ENCODE results near the gene PRDX2.

Gene PRDX2

GRCh38 chr19:12792051-12792852, 9.3 kb downstream of the PRDX2 start:
- DNase-seq = peak; percentile 42 to 92 (median 63)

GRCh38 chr19:12791345-12792050, 10.1 kb downstream of the PRDX2 start, which contains the start of gene JUNB:
JUNB (plus strand) TSS chr19:12791486; CDS start chr19:12791772, 286 bp downstream.
- DNase-seq = peak; percentile 93 to 98 (median 97)

DNA sequence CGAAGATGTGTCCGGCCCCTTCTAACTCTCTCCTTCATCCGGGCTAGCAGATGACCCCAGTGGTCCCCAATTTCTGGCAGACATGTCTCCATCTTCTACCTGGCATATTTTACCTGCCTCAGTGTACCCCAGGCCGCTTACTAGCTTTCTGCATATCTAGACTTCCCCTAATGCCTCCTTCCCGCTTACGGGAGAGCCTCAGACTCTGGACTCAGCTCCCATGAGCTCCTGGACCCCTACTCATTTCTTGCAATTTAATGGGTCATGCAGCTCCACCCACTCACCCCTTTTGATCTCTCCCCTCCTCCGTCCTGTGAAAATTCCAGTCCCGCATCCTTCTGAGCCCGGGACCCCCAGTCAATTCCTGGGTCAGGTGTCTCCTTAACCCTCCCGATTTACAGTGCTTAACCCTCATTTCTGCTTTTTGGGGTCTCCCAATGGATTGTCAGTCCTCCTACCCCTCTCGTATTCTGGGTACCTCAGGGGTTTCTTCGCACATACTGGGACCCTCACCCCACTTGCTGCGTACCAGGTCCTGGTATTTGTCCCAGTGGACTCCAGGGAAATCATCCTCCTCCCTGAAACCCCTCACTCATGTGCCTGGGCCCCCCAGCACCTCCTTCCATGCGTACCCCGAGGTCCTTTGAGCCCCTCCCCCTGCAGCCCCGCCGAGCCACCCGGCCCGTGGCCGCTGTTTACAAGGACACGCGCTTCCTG, 10.8 kb downstream of the PRDX2 start:
- no peak for DNase-seq

- peak; percentile 81 to 98 (median 89) for DNase-seq
Measured at GRCh38 chr19:12789904-12790619, 11.5 kb downstream of the PRDX2 start.

- DNase-seq = peak in 2 of 5 experiments; percentile 28 to 38
Measured at GRCh38 chr19:12789098-12789903, 12.3 kb downstream of the PRDX2 start.

- peak in 3 of 5 experiments; percentile 45 to 63 (median 53) for DNase-seq
Measured at GRCh38 chr19:12788682-12789097, 12.9 kb downstream of the PRDX2 start.

- DNase-seq = no peak
Measured at GRCh38 chr19:12788042-12788681, 13.4 kb downstream of the PRDX2 start.

- DNase-seq = no peak
Measured at GRCh38 chr19:12787458-12787857, 14.1 kb downstream of the PRDX2 start.

DNA sequence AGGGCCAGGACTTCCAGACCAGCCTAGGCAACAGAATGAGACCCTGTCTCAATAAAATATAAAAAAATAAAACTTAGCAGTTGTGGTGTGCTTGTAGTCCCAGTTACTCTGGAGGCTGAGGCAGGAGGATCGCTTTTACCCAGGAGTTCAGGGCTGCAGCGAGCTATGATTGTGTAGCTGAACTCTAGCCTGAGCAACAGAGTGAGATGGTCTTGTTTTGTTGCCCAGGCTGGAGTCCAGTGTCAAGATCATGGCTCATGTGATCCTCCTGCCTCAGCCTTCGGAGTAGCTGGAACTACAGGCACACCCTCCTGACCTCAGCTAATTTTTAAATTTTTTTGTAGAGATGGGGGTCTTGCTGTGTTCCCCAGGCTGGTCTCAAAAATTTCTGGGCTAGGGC, 14.6 kb downstream of the PRDX2 start:
- DNase-seq = no peak

DNA sequence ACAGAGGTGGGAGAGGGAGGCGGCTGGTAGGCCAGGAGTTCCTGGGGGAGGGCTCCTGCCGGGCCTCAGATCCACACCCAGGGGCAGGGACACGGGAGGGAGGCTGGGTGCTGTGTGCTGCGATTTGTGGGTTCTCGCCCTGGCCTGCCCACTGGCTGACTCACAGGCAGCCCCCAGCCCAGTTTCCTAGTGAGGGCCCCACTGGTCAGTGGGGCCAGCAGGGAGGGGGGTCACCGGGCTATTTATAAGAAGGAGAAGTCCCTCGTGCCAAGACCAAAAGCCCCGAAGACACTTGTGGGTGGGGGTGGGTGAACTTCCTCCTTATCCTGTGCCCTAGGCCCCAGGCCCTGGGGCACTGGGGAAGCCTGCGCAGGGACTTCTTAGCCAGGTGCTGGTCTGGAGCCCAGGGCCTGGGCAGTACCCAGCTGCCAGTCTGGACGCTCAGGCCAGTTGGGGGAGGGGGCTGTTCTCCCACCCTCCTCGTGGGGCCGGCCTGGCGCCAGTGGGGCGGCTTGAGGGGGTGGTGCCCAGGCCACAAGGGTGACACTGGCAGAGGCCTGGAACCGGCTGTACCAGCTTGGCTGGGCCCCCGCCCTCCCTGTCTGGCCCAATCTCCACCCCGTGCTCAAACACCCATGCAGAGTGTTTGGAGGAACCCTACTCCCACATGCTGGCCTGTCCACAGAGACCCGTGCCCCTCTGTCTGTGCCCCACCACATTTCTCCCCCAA, 15.3 kb downstream of the PRDX2 start:
- no peak for DNase-seq

DNA sequence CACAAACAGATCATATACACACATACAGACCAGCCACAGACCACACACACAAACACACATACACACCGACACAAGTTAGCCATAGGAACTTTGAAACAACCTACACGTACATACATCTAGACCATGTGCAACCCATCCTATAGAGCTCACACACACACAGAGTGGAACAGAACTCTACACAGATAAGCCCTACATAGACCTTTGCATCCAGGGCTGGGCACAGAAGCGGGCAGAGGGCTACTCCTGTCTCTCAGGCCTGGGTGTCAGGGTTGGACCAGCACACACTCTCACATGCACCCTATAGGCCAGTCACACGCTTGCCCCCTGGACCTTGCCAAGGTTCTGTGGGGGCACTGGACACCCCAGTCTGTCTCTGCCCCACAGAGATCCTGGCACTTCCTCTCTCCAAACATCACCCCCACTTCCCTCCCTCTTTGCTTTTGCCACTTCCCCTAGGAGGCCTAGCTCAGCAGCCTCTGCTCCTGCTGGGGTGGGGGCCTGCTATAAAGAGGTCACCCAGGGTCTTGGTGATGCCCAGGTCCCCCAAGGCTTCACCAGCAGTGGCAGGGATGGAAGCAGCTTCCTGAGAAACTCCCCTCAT, 16.1 kb downstream of the PRDX2 start:
- no peak for DNase-seq

DNA sequence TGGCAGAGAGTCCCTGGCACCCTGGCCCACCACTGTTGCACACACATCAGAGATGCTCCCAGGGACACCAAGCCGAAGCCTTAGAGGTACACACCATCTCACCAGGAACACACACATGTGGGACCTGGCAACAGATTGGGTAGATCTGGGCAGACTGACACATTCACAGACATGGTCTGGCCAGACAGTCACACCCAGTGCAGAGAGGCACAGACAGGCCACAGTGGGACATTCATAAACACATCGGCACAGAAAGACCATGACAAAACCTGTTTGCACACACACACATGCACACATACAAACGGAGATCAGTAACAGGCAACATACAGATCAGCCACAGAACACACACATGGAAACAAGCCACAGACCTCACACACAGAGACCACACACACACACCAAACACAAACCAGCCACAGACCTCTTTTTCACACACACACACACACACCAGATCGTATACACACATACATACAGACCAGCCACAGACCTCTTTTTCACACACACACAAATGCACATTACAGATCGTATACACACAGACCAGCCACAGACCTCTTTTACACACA, 16.6 kb downstream of the PRDX2 start:
- DNase-seq = peak in 2 of 5 experiments; percentile 74 to 95

GRCh38 chr19:12784394-12784870, 17.2 kb downstream of the PRDX2 start:
- peak in 1 of 5 experiments; percentile 86 for DNase-seq

DNA sequence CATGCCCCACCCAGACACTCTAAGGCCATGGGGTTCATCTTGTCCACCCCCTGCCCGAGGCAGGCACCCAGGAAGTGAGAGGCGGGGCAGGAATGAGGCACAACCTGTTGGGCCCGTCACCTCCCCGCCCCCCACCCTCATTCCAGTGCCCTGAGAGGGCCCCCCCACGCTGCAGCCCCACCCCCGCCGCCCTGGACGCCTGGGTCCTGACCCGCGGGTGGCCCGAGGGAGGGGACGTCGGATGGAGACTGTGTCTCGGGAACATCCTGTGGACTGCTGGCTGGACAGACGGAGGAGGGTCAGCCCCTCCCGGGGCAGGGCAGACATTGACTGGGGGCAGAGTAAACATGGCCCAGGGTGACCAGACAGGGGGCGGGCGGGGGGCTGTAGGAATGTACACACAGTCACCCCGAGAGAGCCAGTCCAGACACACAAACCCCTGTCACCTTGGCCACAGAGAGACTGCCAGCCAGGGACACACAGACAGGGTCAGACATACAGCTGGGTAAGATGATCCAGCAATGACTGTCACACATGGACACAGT, 17.7 kb downstream of the PRDX2 start:
- peak in 1 of 5 experiments; percentile 50 for DNase-seq

- peak in 1 of 5 experiments; percentile 88 for DNase-seq
Measured at GRCh38 chr19:12783291-12783848, 18.2 kb downstream of the PRDX2 start.

GRCh38 chr19:12782424-12783290, 18.9 kb downstream of the PRDX2 start:
- DNase-seq = peak; percentile 75 to 99 (median 95)

DNA sequence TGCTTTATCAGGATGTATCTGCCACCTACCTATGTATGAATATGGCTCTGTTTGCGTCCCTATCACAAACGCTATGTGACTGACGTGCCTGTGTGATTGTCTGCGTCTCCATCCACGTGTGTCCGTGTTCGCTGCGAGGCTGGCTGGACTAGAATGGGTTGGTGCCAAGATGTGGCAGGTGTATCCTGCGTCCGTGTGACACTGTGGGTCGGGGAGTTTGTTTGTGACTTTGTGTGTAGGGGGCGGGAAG, 19.5 kb downstream of the PRDX2 start:
- no peak for DNase-seq
